ENCODE measurements around the gene PLEKHA6.

The PLEKHA6 gene

GRCh38 chr1:204306076-204306475 is 53.7 kb downstream of the PLEKHA6 start:
- TF ChIP-seq, protein P1, sequence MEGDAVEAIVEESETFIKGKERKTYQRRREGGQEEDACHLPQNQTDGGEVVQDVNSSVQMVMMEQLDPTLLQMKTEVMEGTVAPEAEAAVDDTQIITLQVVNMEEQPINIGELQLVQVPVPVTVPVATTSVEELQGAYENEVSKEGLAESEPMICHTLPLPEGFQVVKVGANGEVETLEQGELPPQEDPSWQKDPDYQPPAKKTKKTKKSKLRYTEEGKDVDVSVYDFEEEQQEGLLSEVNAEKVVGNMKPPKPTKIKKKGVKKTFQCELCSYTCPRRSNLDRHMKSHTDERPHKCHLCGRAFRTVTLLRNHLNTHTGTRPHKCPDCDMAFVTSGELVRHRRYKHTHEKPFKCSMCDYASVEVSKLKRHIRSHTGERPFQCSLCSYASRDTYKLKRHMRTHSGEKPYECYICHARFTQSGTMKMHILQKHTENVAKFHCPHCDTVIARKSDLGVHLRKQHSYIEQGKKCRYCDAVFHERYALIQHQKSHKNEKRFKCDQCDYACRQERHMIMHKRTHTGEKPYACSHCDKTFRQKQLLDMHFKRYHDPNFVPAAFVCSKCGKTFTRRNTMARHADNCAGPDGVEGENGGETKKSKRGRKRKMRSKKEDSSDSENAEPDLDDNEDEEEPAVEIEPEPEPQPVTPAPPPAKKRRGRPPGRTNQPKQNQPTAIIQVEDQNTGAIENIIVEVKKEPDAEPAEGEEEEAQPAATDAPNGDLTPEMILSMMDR (conservative IDR thresholded peaks at IDR 0.05; ENCODE audit: low read depth, low read length): no peak
- H3K4me3 ChIP-seq (IDR thresholded peaks at IDR 0.05; ENCODE audit: insufficient read depth, low read depth, low read length): no peak overlapping the region
- H3K9ac ChIP-seq: no peak overlapping the region
- no peak overlapping the region for H3K27ac ChIP-seq
- H3K4me2 ChIP-seq: no peak overlapping the region
- no peaks in the 10 kb centered on the region for H4K20me1 ChIP-seq (ENCODE audit: insufficient read depth)
- H2AFZ ChIP-seq (ENCODE audit: low read depth): no peak overlapping the region
- H3K27me3 ChIP-seq (ENCODE audit: insufficient read depth, low read depth): no peaks in the 10 kb centered on the region; the same call in 1 of the 2 replicates
- H3K36me3 ChIP-seq (ENCODE audit: insufficient read depth): no peaks in the 10 kb centered on the region
- H3K4me1 ChIP-seq (ENCODE audit: low read depth, poor library complexity, severe bottlenecking): no peaks in the 10 kb centered on the region
- no peaks in the 10 kb centered on the region for H3K79me2 ChIP-seq (ENCODE audit: insufficient read depth, low read depth)

GRCh38 chr1:204304067-204304466 is 55.7 kb downstream of the PLEKHA6 start:
- Histone ChIP-seq H3K4me3 (IDR thresholded peaks at IDR 0.05; ENCODE audit: insufficient read depth, low read depth, low read length) (no peak overlapping the region), H3K36me3 (ENCODE audit: insufficient read depth) (no peaks in the 10 kb centered on the region), H3K27ac (no peak overlapping the region), H3K4me2 (no peak overlapping the region), H4K20me1 (ENCODE audit: insufficient read depth) (no peaks in the 10 kb centered on the region), H3K27me3 (ENCODE audit: insufficient read depth, low read depth) (no peaks in the 10 kb centered on the region; the same call in 1 of the 2 replicates), H3K79me2 (ENCODE audit: insufficient read depth, low read depth) (no peaks in the 10 kb centered on the region), H3K9ac (no peak overlapping the region), H3K4me1 (ENCODE audit: low read depth, poor library complexity, severe bottlenecking) (no peaks in the 10 kb centered on the region), H2AFZ (ENCODE audit: low read depth) (no peak overlapping the region)
- TF ChIP-seq, protein P1 (conservative IDR thresholded peaks at IDR 0.05; ENCODE audit: low read depth, low read length): no peak

GRCh38 chr1:204302769-204303168 is 57.0 kb downstream of the PLEKHA6 start:
- Histone ChIP-seq H4K20me1 (ENCODE audit: insufficient read depth) (no peaks in the 10 kb centered on the region), H3K4me2 (no peak overlapping the region), H2AFZ (ENCODE audit: low read depth) (no peak overlapping the region), H3K9ac (no peak overlapping the region), H3K79me2 (ENCODE audit: insufficient read depth, low read depth) (no peaks in the 10 kb centered on the region), H3K36me3 (ENCODE audit: insufficient read depth) (no peaks in the 10 kb centered on the region), H3K27me3 (ENCODE audit: insufficient read depth, low read depth) (no peaks in the 10 kb centered on the region; the same call in 1 of the 2 replicates), H3K27ac (no peak overlapping the region), H3K4me3 (IDR thresholded peaks at IDR 0.05; ENCODE audit: insufficient read depth, low read depth, low read length) (no peak overlapping the region), H3K4me1 (ENCODE audit: low read depth, poor library complexity, severe bottlenecking) (no peaks in the 10 kb centered on the region)
- TF ChIP-seq, protein P1 (conservative IDR thresholded peaks at IDR 0.05; ENCODE audit: low read depth, low read length): no peak

- Histone ChIP-seq H3K36me3 (ENCODE audit: insufficient read depth) (no peaks in the 10 kb centered on the region), H2AFZ (ENCODE audit: low read depth) (no peak overlapping the region), H3K4me1 (ENCODE audit: low read depth, poor library complexity, severe bottlenecking) (no peaks in the 10 kb centered on the region), H3K79me2 (ENCODE audit: insufficient read depth, low read depth) (no peaks in the 10 kb centered on the region), H4K20me1 (ENCODE audit: insufficient read depth) (no peaks in the 10 kb centered on the region), H3K9ac (no peak overlapping the region), H3K27ac (no peak overlapping the region), H3K4me2 (no peak overlapping the region), H3K27me3 (ENCODE audit: insufficient read depth, low read depth) (peaks cover 4% of the 10 kb centered on the region; the same call in 1 of the 2 replicates), H3K4me3 (IDR thresholded peaks at IDR 0.05; ENCODE audit: insufficient read depth, low read depth, low read length) (no peak overlapping the region)
- TF ChIP-seq, protein P1 (conservative IDR thresholded peaks at IDR 0.05; ENCODE audit: low read depth, low read length): no peak
These were observed 58.4 kb downstream of the PLEKHA6 start for GRCh38 chr1:204301171-204301957.

Data from KMS-11 (cell line).